ENCODE measurements around the gene NSFL1C. TPM values are rescaled to one million over a fixed set of nuclear protein-coding genes. Genes with fewer than 3 reads are reported as not detected.
"Not testable (repeated sequence)": the region's sequence is repeated elsewhere in the genome, so short reads cannot be mapped to it uniquely, and the experiment has no call there.

The NSFL1C gene
- polyA plus RNA-seq, 2 of the 4 experiments (the other 2 are of a cell fraction), result 56.6 to 136 TPM

GRCh38 chr20:1399678-1400366 is 66.8 kb downstream of the NSFL1C start:
- H3K27ac ChIP-seq; POLR2A ChIA-PET; H3K4me1 ChIP-seq; H3K9me3 ChIP-seq; DNase-seq (ENCODE audit: low read depth in 1 of 2, low spot score in 1 of 2); FAIRE-seq; H3K4me3 ChIP-seq; ATAC-seq: not testable (repeated sequence)
- 47% methylated on average over 8 of the region's 8 CpGs for WGBS (ENCODE audit: missing lambda C conversion rate)
- CTCF ChIA-PET, result interaction anchor here (0.6 to 1.7 kb wide), 11 partner anchors 8 to 172 kb away, joined by 3 to 6 read pairs (median 3); no protein-coding TSS in a partner anchor
- H3K4me2 ChIP-seq, result peak overlapping the region; percentile 31; the same call in 1 of the 3 replicates

GRCh38 chr20:1398185-1398584 is 68.5 kb downstream of the NSFL1C start:
- DNase-seq (ENCODE audit: low read depth in 1 of 2, low spot score in 1 of 2); ATAC-seq; H3K4me1 ChIP-seq; H3K27ac ChIP-seq; H3K4me3 ChIP-seq; FAIRE-seq; H3K4me2 ChIP-seq; H3K9me3 ChIP-seq; POLR2A ChIA-PET: not testable (repeated sequence)
- CTCF ChIA-PET, result interaction anchor here (0.9 to 3.4 kb wide), 6 partner anchors 10 to 106 kb away, joined by 3 to 15 read pairs (median 6); no protein-coding TSS in a partner anchor
- TF ChIP-seq RAD21 (conservative IDR thresholded peaks at IDR 0.05 in 1 of 2, IDR thresholded peaks at IDR 0.05 in 1 of 2), result peak in 1 of 2 experiments; percentile 26; a peak in 1 of 5 replicates
- 53% methylated on average over 7 of the region's 7 CpGs for WGBS (ENCODE audit: missing lambda C conversion rate)

GRCh38 chr20:1397710-1398109 is 68.9 kb downstream of the NSFL1C start:
- Histone ChIP-seq H3K4me2 (no peak overlapping the region), H3K27ac (no peak overlapping the region), H3K4me3 (no peak overlapping the region), H3K9me3 (no peaks in the 10 kb centered on the region), H3K4me1 (peaks cover 6% of the 10 kb centered on the region; the same call in 1 of the 3 replicates)
- POLR2A ChIA-PET, result no interaction called here
- no peak for FAIRE-seq
- no peak for DNase-seq (ENCODE audit: low read depth in 1 of 2, low spot score in 1 of 2)
- WGBS (ENCODE audit: missing lambda C conversion rate), result 32% methylated on average over 4 of the region's 4 CpGs
- no peak for ATAC-seq
- peak; percentile 28 to 44; a peak in 2 of 5 replicates for TF ChIP-seq RAD21 (conservative IDR thresholded peaks at IDR 0.05 in 1 of 2, IDR thresholded peaks at IDR 0.05 in 1 of 2)
- TF ChIP-seq EHMT2 (IDR thresholded peaks at IDR 0.05; ENCODE audit: low read depth), result no peak
- peak; percentile 11; the same call in 1 of the 3 replicates for TF ChIP-seq CTCF (IDR thresholded peaks at IDR 0.05)
- TF ChIP-seq CHD2 (IDR thresholded peaks at IDR 0.05; ENCODE audit: low read length, partially characterized antibody), result no peak
- no peak for TF ChIP-seq CBX8 (IDR thresholded peaks at IDR 0.05)
- TF ChIP-seq BHLHE40 (IDR thresholded peaks at IDR 0.05; ENCODE audit: low read depth, low read length), result no peak
- no peak for TF ChIP-seq MYC (IDR thresholded peaks at IDR 0.05; ENCODE audit: borderline replicate concordance, low read length)
- TF ChIP-seq HOXA7 (CRISPR knock-in tag; IDR thresholded peaks at IDR 0.05), result no peak
- no peak for TF ChIP-seq USF2 (IDR thresholded peaks at IDR 0.05)
- no peak for TF ChIP-seq CBX2 (IDR thresholded peaks at IDR 0.05; ENCODE audit: borderline replicate concordance, low read depth)
- TF ChIP-seq E2F6 (IDR thresholded peaks at IDR 0.05; ENCODE audit: borderline replicate concordance, low read depth), result no peak
- CTCF ChIA-PET, result interaction anchor here (0.7 to 3.4 kb wide), 8 partner anchors 11 to 106 kb away, joined by 3 to 15 read pairs (median 4); no protein-coding TSS in a partner anchor

GRCh38 chr20:1396702-1397101 is 69.9 kb downstream of the NSFL1C start:
- Histone ChIP-seq H3K9me3 (no peaks in the 10 kb centered on the region), H3K4me2 (no peak overlapping the region), H3K4me1 (peaks cover 7% of the 10 kb centered on the region; the same call in 1 of the 3 replicates), H3K4me3 (no peak overlapping the region), H3K27ac (no peak overlapping the region)
- DNase-seq (ENCODE audit: low read depth in 1 of 2, low spot score in 1 of 2) (no peak), FAIRE-seq (no peak), ATAC-seq (no peak)
- WGBS (ENCODE audit: missing lambda C conversion rate), result 38% methylated on average over 4 of the region's 4 CpGs
- TF ChIP-seq RAD21 (conservative IDR thresholded peaks at IDR 0.05 in 1 of 2, IDR thresholded peaks at IDR 0.05 in 1 of 2) (no peak), EHMT2 (IDR thresholded peaks at IDR 0.05; ENCODE audit: low read depth) (no peak), E2F6 (IDR thresholded peaks at IDR 0.05; ENCODE audit: borderline replicate concordance, low read depth) (no peak), ZFP36 (IDR thresholded peaks at IDR 0.05; ENCODE audit: borderline replicate concordance, partially characterized antibody) (no peak), PBX3 (IDR thresholded peaks at IDR 0.05) (no peak), HDAC2 (IDR thresholded peaks at IDR 0.05) (no peak), TP53 (CRISPR knock-in tag; IDR thresholded peaks at IDR 0.05) (no peak), JUN (IDR thresholded peaks at IDR 0.05) (no peak), SREBF2 (IDR thresholded peaks at IDR 0.05) (no peak), NR3C1 (IDR thresholded peaks at IDR 0.05) (no peak), ZC3H11A (IDR thresholded peaks at IDR 0.05) (no peak), HOXB5 (CRISPR knock-in tag; IDR thresholded peaks at IDR 0.05) (no peak), ZSCAN20 (CRISPR knock-in tag; IDR thresholded peaks at IDR 0.05) (no peak), FOSL2 (IDR thresholded peaks at IDR 0.05) (no peak), FOSL2 (CRISPR knock-in tag; IDR thresholded peaks at IDR 0.05) (no peak), RFX5 (IDR thresholded peaks at IDR 0.05) (no peak), ZNF302 (CRISPR knock-in tag; IDR thresholded peaks at IDR 0.05) (no peak)
- ChIA-PET CTCF (interaction anchor here (1.2 to 3.4 kb wide), 5 partner anchors 11 to 107 kb away, joined by 3 to 15 read pairs (median 8); partner anchors contain the start of gene NSFL1C), POLR2A (no interaction called here)

Measured in A549 (cell line).